Keratinocyte (primary cell): Measurements from ENCODE around the gene CD248. TPM values are rescaled to one million over a fixed set of nuclear protein-coding genes. Genes with fewer than 3 reads are reported as not detected.
"Not testable (repeated sequence)": the region's sequence is repeated elsewhere in the genome, so short reads cannot be mapped to it uniquely, and the experiment has no call there.

Experiments used
- DNase-seq: peaks from one replicate; pipeline ENCODE4 v3.0.0-alpha.2; 2011; ENCODE audit warnings: low read depth, missing footprints, low spot score
- FAIRE-seq: peaks from 2 replicates; lab custom pipeline; 2011; peaks lifted over from hg19 to GRCh38; lab: Jason Lieb, UNC
- H2AFZ ChIP-seq: 2 replicates; pipeline ENCODE4 v1.6.0; 2012; ENCODE audit warnings: low read length, control low read depth, inconsistent platforms; ENCODE audit not compliant: control insufficient read depth
- H3K27ac ChIP-seq: 2 replicates; pipeline ENCODE4 v1.5.1; 2011; ENCODE audit warnings: low read length; ENCODE audit not compliant: control insufficient read depth, insufficient read depth
- H3K27me3 ChIP-seq: 3 replicates; pipeline ENCODE4 v1.6.0; 2011; ENCODE audit warnings: low read length; ENCODE audit not compliant: control insufficient read depth, insufficient read depth; ENCODE audit errors: extremely low read depth
- H3K36me3 ChIP-seq, 2 experiments: 2 replicates in 1 of 2; 3 replicates in 1 of 2; pipeline ENCODE4 v1.5.1; 2011; ENCODE audit warnings: low read length in 2 of 2, mild to moderate bottlenecking in 1 of 2; ENCODE audit not compliant: control insufficient read depth in 2 of 2, insufficient read depth in 2 of 2; ENCODE audit errors: extremely low read depth in 1 of 2
- H3K4me1 ChIP-seq: 3 replicates; pipeline ENCODE4 v1.5.1; 2011; ENCODE audit warnings: low read length; ENCODE audit not compliant: control insufficient read depth, insufficient read depth; ENCODE audit errors: extremely low read depth
- H3K4me2 ChIP-seq: 3 replicates; pipeline ENCODE4 v1.6.0; 2011; ENCODE audit warnings: low read depth, low read length; ENCODE audit not compliant: control insufficient read depth, insufficient read depth; ENCODE audit errors: extremely low read depth
- H3K4me3 ChIP-seq, 3 experiments: fragments of 200-600 bp in 1 of 3; sonication (generic) in 1 of 3; 2 replicates in 2 of 3; 3 replicates in 1 of 3; pipeline ENCODE4 v1.5.1; 2011 to 2016; ENCODE audit warnings: low read length in 3 of 3, mild to moderate bottlenecking in 3 of 3, control low read depth in 2 of 3, inconsistent platforms in 1 of 3, low read depth in 1 of 3, mixed read lengths in 1 of 3, mixed run types in 1 of 3, moderate library complexity in 1 of 3; ENCODE audit not compliant: control insufficient read depth in 2 of 3, insufficient read depth in 2 of 3; ENCODE audit errors: extremely low read depth in 1 of 3
- H3K79me2 ChIP-seq: 2 replicates; pipeline ENCODE4 v1.6.0; 2012; ENCODE audit warnings: low read length; ENCODE audit not compliant: control insufficient read depth, insufficient read depth
- H3K9ac ChIP-seq: 3 replicates; pipeline ENCODE4 v1.6.0; 2011; ENCODE audit warnings: low read length; ENCODE audit not compliant: control insufficient read depth, insufficient read depth; ENCODE audit errors: extremely low read depth
- H3K9me1 ChIP-seq: 3 replicates; pipeline ENCODE4 v1.6.0; 2011; ENCODE audit warnings: low read length; ENCODE audit not compliant: control insufficient read depth, insufficient read depth; ENCODE audit errors: extremely low read depth
- H3K9me3 ChIP-seq: 2 replicates; pipeline ENCODE4 v1.5.1; 2012; ENCODE audit warnings: low read depth, low read length; ENCODE audit not compliant: control insufficient read depth
- H4K20me1 ChIP-seq: 3 replicates; pipeline ENCODE4 v1.6.0; 2011; ENCODE audit warnings: low read length; ENCODE audit not compliant: control insufficient read depth, insufficient read depth; ENCODE audit errors: extremely low read depth
- CTCF ChIP-seq, 3 experiments: IDR thresholded peaks in 1 of 3; conservative IDR thresholded peaks in 1 of 3; optimal IDR thresholded peaks in 1 of 3; 2 replicates in 2 of 3; 3 replicates in 1 of 3; pipeline versions ENCODE3 to v1.5.1; 2011; ENCODE audit warnings: low read length in 3 of 3, mild to moderate bottlenecking in 3 of 3, moderate library complexity in 2 of 3, control low read depth in 1 of 3, inconsistent platforms in 1 of 3; ENCODE audit not compliant: insufficient read depth in 2 of 3; ENCODE audit errors: extremely low read depth in 1 of 3
- EZH2 ChIP-seq: IDR thresholded peaks from one replicate; pipeline ENCODE4 v1.6.1; 2012; ENCODE audit warnings: inconsistent platforms, mild to moderate bottlenecking, low read length, moderate library complexity
- dilution Hi-C: fragments of 300-500 bp; cut with MboI; formaldehyde crosslinking; loops from one replicate; pipeline ENCODE4 v1.7.0; 2020; ENCODE audit warnings: low sequenced_read_pairs; ENCODE audit not compliant: extremely low pct_ligation_motif_present
- polyA plus RNA-seq, 5 experiments: library from polyadenylated mRNA; depleted of rRNA in 3 of 5; stranded (reverse) in 3 of 5; stranded (forward) in 1 of 5; unstranded in 1 of 5; fragments of >200 nt; gene quantifications; 1 replicate in 1 of 5; 2 replicates in 3 of 5; 3 replicates in 1 of 5; pipeline versions ENCODE4 v1.2.1 to v1.2.3, GENCODE V29; 2011 to 2012; ENCODE audit warnings: missing spikeins in 2 of 5, low read depth in 1 of 5, low replicate concordance in 1 of 5

Gene CD248
- polyA plus RNA-seq, 1 donor (not counting 4 experiments of a cell fraction or from before 2014, with no cell fraction given): 0.12 TPM

GRCh38 chr11:66359662-66360087 lies 42.8 kb upstream of the CD248 start:
- Histone ChIP-seq H3K4me3 (no peak overlapping the region), H3K27me3 (no peaks in the 10 kb centered on the region), H3K4me2 (no peak overlapping the region), H3K27ac (no peak overlapping the region), H3K9me3 (no peaks in the 10 kb centered on the region), H2AFZ (no peak overlapping the region), H4K20me1 (peaks cover 3% of the 10 kb centered on the region), H3K9me1 (no peaks in the 10 kb centered on the region), H3K36me3 (no peaks in the 10 kb centered on the region), H3K9ac (no peak overlapping the region), H3K79me2 (no peaks in the 10 kb centered on the region), H3K4me1 (no peaks in the 10 kb centered on the region)
- TF ChIP-seq EZH2: no peak
- no peak for TF ChIP-seq CTCF (optimal IDR thresholded peaks at IDR 0.05 in 1 of 3, IDR thresholded peaks at IDR 0.05 in 1 of 3, conservative IDR thresholded peaks at IDR 0.05 in 1 of 3; ENCODE audit: extremely low read depth in 1 of 3, insufficient read depth in 2 of 3, low read length in 3 of 3)
- no peak for FAIRE-seq
- DNase-seq: no peak
- dilution Hi-C loops: no loop called here

DNA sequence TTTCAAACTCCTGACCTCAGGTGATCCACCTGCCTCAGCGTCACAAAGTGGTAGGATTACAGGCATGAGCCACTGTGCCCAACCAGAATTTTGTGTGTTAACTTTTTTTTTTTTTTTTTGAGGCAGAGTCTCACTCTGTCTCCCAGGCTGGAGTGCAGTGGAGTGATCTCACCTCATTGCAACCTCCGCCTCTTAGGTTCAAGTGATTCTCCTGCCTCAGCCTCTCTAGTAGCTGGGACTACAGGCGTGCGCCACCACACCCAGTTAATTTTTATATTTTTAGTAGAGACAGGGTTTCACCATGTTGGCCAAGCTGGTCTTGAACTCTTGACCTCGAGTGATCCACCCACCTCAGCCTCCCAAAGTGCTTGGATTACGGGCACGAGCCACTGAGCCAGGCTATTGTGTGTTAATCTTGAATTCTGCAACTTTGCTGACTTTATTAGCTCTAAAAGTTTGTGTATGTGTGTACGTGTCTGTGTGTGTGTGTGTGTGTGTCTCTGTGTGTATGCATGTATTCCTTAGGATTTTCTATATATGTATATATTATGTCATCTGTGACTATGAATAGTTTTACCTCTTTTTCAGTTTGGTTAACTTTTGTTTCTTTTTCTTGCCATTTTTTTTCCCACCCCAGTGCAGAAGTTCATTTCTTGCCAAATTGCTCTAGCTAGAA lies 33.9 kb upstream of the CD248 start:
- H3K36me3 ChIP-seq, H3K4me3 ChIP-seq, H3K79me2 ChIP-seq, DNase-seq, H3K27me3 ChIP-seq, dilution Hi-C loops, H3K9ac ChIP-seq, H3K4me2 ChIP-seq, H2AFZ ChIP-seq, H3K9me3 ChIP-seq, FAIRE-seq, H3K27ac ChIP-seq, H3K9me1 ChIP-seq, H4K20me1 ChIP-seq: not testable (repeated sequence)
- H3K4me1 ChIP-seq: peaks cover 14% of the 10 kb centered on the region

DNA sequence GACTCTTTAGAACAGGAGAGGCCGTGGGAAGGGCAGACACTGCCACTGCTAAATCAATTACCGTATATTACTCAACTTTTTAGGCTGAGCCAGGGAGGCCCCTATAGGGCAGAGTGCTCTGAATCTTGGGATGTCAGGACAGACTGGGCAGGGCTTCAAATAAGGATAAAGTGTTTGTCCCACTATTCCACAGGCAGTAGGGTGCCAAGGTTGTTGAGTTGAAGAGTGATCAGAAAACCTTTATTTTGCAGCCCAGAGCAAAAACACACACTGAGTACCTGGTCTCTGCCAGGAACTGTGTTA lies 32.2 kb upstream of the CD248 start:
- no peak for DNase-seq
- FAIRE-seq: no peak
- no peak for TF ChIP-seq CTCF (optimal IDR thresholded peaks at IDR 0.05 in 1 of 3, IDR thresholded peaks at IDR 0.05 in 1 of 3, conservative IDR thresholded peaks at IDR 0.05 in 1 of 3; ENCODE audit: extremely low read depth in 1 of 3, insufficient read depth in 2 of 3, low read length in 3 of 3)
- TF ChIP-seq EZH2: no peak
- H3K4me2 ChIP-seq: no peak overlapping the region
- H3K9me3 ChIP-seq: no peaks in the 10 kb centered on the region
- H3K9ac ChIP-seq: no peak overlapping the region
- H3K79me2 ChIP-seq: peaks cover 15% of the 10 kb centered on the region
- dilution Hi-C loops: no loop called here
- H3K4me3 ChIP-seq: no peak overlapping the region
- no peaks in the 10 kb centered on the region for H3K9me1 ChIP-seq
- H3K4me1 ChIP-seq: peaks cover 24% of the 10 kb centered on the region
- H3K27ac ChIP-seq: no peak overlapping the region
- H3K36me3 ChIP-seq: no peaks in the 10 kb centered on the region
- H4K20me1 ChIP-seq: no peaks in the 10 kb centered on the region
- H3K27me3 ChIP-seq: no peaks in the 10 kb centered on the region
- H2AFZ ChIP-seq: no peak overlapping the region
